Aorta (tissue), 5 donors: ENCODE measurements around the gene MVP. TPM values are rescaled to one million over a fixed set of nuclear protein-coding genes. Genes with fewer than 3 reads are reported as not detected.

ENCODE experiments used
- ATAC-seq: fragments of 200-7000 bp; cut with Tn5 transposase; one replicate; pipeline ENCODE4 v1.9.1; 2022; ENCODE audit warnings: moderate library complexity; ENCODE audit not compliant: low FRiP score
- DNase-seq, 2 donors: peaks; one replicate each; pipeline ENCODE4 v3.0.0-alpha.2; 2020
- H3K27ac ChIP-seq, 2 donors: one replicate each; pipeline ENCODE4 v1.5.1; 2013; ENCODE audit warnings: low read length in 2 of 2, mild to moderate bottlenecking in 2 of 2, moderate library complexity in 2 of 2, control low read depth in 1 of 2, inconsistent platforms in 1 of 2, low read depth in 1 of 2
- H3K27me3 ChIP-seq, 2 donors: one replicate each; pipeline ENCODE4 v1.6.1; 2013; ENCODE audit warnings: control low read depth in 1 of 2, low read length in 1 of 2, mild to moderate bottlenecking in 1 of 2, moderate library complexity in 1 of 2; ENCODE audit not compliant: insufficient read depth in 2 of 2, control insufficient read depth in 1 of 2
- H3K36me3 ChIP-seq, 2 donors: one replicate each; pipeline ENCODE4 v1.6.1; 2013; ENCODE audit warnings: control low read depth in 1 of 2, low read length in 1 of 2, mild to moderate bottlenecking in 1 of 2; ENCODE audit not compliant: insufficient read depth in 2 of 2, control insufficient read depth in 1 of 2
- H3K4me1 ChIP-seq, 2 donors: one replicate each; pipeline ENCODE4 v1.6.1; 2013; ENCODE audit warnings: low read length in 2 of 2, control low read depth in 1 of 2, mild to moderate bottlenecking in 1 of 2, moderate library complexity in 1 of 2; ENCODE audit not compliant: insufficient read depth in 2 of 2, control insufficient read depth in 1 of 2
- H3K4me3 ChIP-seq, 2 donors: one replicate each; pipeline ENCODE4 v1.5.1; 2013; ENCODE audit warnings: low read length in 2 of 2, control low read depth in 1 of 2, mild to moderate bottlenecking in 1 of 2
- H3K9me3 ChIP-seq: one replicate; pipeline ENCODE4 v1.6.1; 2013; ENCODE audit warnings: mild to moderate bottlenecking, low read length; ENCODE audit not compliant: control insufficient read depth
- WGBS, 2 donors: extraction: QIAGEN DNeasy Blood & Tissue Kit; methylation state at CpG; one replicate each; pipeline ENCODE4 v1.1.7; 2013; 5-methylcytosine and 5-hydroxymethylcytosine counted together
- intact Hi-C, 2 donors: fragments of 100-400 bp; cut with DNase I; formaldehyde crosslinking; loops; one replicate each; pipeline versions ENCODE4 v1.14.2 to v1.15.0; 2022
- polyA plus RNA-seq, 2 donors: library from polyadenylated mRNA; stranded (reverse); fragments of 200-250 nt; gene quantifications; one replicate each; pipeline ENCODE4 v1.2.3, GENCODE V29; 2013
- total RNA-seq, 2 donors: library from RNA; stranded (reverse); fragmentation: NEBNext Ultra II Directional; extraction: Animal tissue kit (Norgen Biotek cat#: 25700); gene quantifications; one replicate each; pipeline ENCODE4 v1.2.1, GENCODE V29; 2021
- donor health status: healthy with polysubstance abuse.
- donor health status: Bipolar disorder and iron deficiency.
- donor health status: DM: no; HTN: no; CAD: no.
- donor health status: DM: no; HTN: no; CAD: no.
- donor health status: DM: yes; HTN: yes; CAD: no.

MVP gene
- total and polyA plus RNA-seq, 4 donors, result 76.8 to 186 (median 161) TPM

GRCh38 chr16:29893553-29893952, 73.3 kb downstream of the MVP start:
- DNase-seq (no peak), ATAC-seq (no peak)
- H3K4me3 ChIP-seq, result no peak overlapping the region
- intact Hi-C loops, result no loop called here
- H3K27ac ChIP-seq, result no peak overlapping the region
- H3K27me3 ChIP-seq, result no peaks in the 10 kb centered on the region
- no peaks in the 10 kb centered on the region for H3K4me1 ChIP-seq
- H3K9me3 ChIP-seq, result no peaks in the 10 kb centered on the region
- 92% methylated on average over 3 of the region's 3 CpGs for WGBS, 2 donors
- no peaks in the 10 kb centered on the region for H3K36me3 ChIP-seq

- H3K9me3 ChIP-seq, result no peaks in the 10 kb centered on the region
- H3K4me1 ChIP-seq, result no peaks in the 10 kb centered on the region
- 71 to 76% methylated on average over 4 of the region's 4 CpGs for WGBS, 2 donors
- no peaks in the 10 kb centered on the region for H3K36me3 ChIP-seq
- no peak for DNase-seq
- no peak overlapping the region for H3K27ac ChIP-seq
- no peak for ATAC-seq
- no peak overlapping the region for H3K4me3 ChIP-seq
- intact Hi-C loops, result no loop called here
- no peaks in the 10 kb centered on the region for H3K27me3 ChIP-seq
Observed at GRCh38 chr16:29894352-29894751, 74.1 kb downstream of the MVP start.

- H3K9me3 ChIP-seq, result no peaks in the 10 kb centered on the region
- DNase-seq (no peak), ATAC-seq (no peak)
- no peaks in the 10 kb centered on the region for H3K4me1 ChIP-seq
- H3K36me3 ChIP-seq, result no peaks in the 10 kb centered on the region
- intact Hi-C loops, result no loop called here
- H3K4me3 ChIP-seq, result no peak overlapping the region
- H3K27ac ChIP-seq, result no peak overlapping the region
- 27 to 48% methylated on average over 14 to 15 of the region's 15 CpGs for WGBS, 2 donors
- H3K27me3 ChIP-seq, result no peaks in the 10 kb centered on the region
Observed at GRCh38 chr16:29896841-29897240, 76.6 kb downstream of the MVP start.

GRCh38 chr16:29897333-29897732, 77.1 kb downstream of the MVP start:
- WGBS, 2 donors, result 70 to 76% methylated on average over 4 of the region's 4 CpGs
- DNase-seq (no peak), ATAC-seq (no peak)
- no peaks in the 10 kb centered on the region for H3K4me1 ChIP-seq
- intact Hi-C loops, result no loop called here
- H3K27me3 ChIP-seq, result no peaks in the 10 kb centered on the region
- no peaks in the 10 kb centered on the region for H3K36me3 ChIP-seq
- no peak overlapping the region for H3K4me3 ChIP-seq
- no peak overlapping the region for H3K27ac ChIP-seq
- H3K9me3 ChIP-seq, result no peaks in the 10 kb centered on the region

Other genes starting within 250 kb of the MVP start
- gene SPN, start 157.2 kb upstream of the MVP start, total RNA-seq, result 1 to 10 TPM; 2.5 to 5.2 TPM
- under 1 TPM in 1 of 2 donors, not detected in 1; 0.88 TPM for gene SPN, start 157.2 kb upstream of the MVP start, polyA plus RNA-seq
- gene QPRT, start 141.3 kb upstream of the MVP start, total RNA-seq, result 1 to 10 TPM; 1.6 to 4.4 TPM
- 1 to 10 TPM in 1 of 2 donors, under 1 TPM in 1; 0.61 to 6.1 TPM for gene QPRT, start 141.3 kb upstream of the MVP start, polyA plus RNA-seq
- 1 to 10 TPM; 2.6 to 3.1 TPM for gene C16orf54, start 74.5 kb upstream of the MVP start, total RNA-seq
- 1 to 10 TPM in 1 of 2 donors, under 1 TPM in 1; 0.28 to 1.1 TPM for gene C16orf54, start 74.5 kb upstream of the MVP start, polyA plus RNA-seq
- under 1 TPM in 1 of 2 donors, not detected in 1; 0.12 TPM for gene ZG16, start 42.2 kb upstream of the MVP start, total RNA-seq
- gene ZG16, start 42.2 kb upstream of the MVP start, polyA plus RNA-seq, result 10 to 100 TPM in 1 of 2 donors, 1 to 10 TPM in 1; 4.3 to 23.9 TPM
- gene KIF22, start 29.7 kb upstream of the MVP start, total RNA-seq, result 10 to 100 TPM in 1 of 2 donors, 1 to 10 TPM in 1; 7.4 to 13.0 TPM
- 10 to 100 TPM; 10.6 to 41.4 TPM for gene KIF22, start 29.7 kb upstream of the MVP start, polyA plus RNA-seq
- 100 to 1,000 TPM; 109 to 127 TPM for gene MAZ, start 13.9 kb upstream of the MVP start, total RNA-seq
- 100 to 1,000 TPM; 112 to 121 TPM for gene MAZ, start 13.9 kb upstream of the MVP start, polyA plus RNA-seq
- 10 to 100 TPM; 10.9 to 30.6 TPM for gene PRRT2, start 8.3 kb upstream of the MVP start, total RNA-seq
- gene PRRT2, start 8.3 kb upstream of the MVP start, polyA plus RNA-seq, result 10 to 100 TPM in 1 of 2 donors, 1 to 10 TPM in 1; 5.3 to 36.6 TPM
- 10 to 100 TPM; 14.9 to 29.7 TPM for gene PAGR1, start 4.3 kb upstream of the MVP start, total RNA-seq
- gene PAGR1, start 4.3 kb upstream of the MVP start, polyA plus RNA-seq, result 10 to 100 TPM; 24.2 to 85.3 TPM
- gene CDIPT, start 42.8 kb downstream of the MVP start, total RNA-seq, result 10 to 100 TPM; 63.6 to 81.1 TPM
- gene CDIPT, start 42.8 kb downstream of the MVP start, polyA plus RNA-seq, result 10 to 100 TPM; 60.9 to 98.0 TPM
- 1 to 10 TPM in 1 of 2 donors, under 1 TPM in 1; 0.71 to 1.4 TPM for gene SEZ6L2, start 79.1 kb downstream of the MVP start, total RNA-seq
- under 1 TPM; 0.56 to 0.63 TPM for gene SEZ6L2, start 79.1 kb downstream of the MVP start, polyA plus RNA-seq
- under 1 TPM; 0.39 to 0.48 TPM for gene ASPHD1, start 80.0 kb downstream of the MVP start, total RNA-seq
- under 1 TPM in 1 of 2 donors, not detected in 1; 0.46 TPM for gene ASPHD1, start 80.0 kb downstream of the MVP start, polyA plus RNA-seq
- gene KCTD13, start 105.8 kb downstream of the MVP start, total RNA-seq, result 10 to 100 TPM; 25.0 to 31.4 TPM
- gene KCTD13, start 105.8 kb downstream of the MVP start, polyA plus RNA-seq, result 10 to 100 TPM in 1 of 2 donors, 1 to 10 TPM in 1; 5.3 to 20.8 TPM
- gene TMEM219, start 141.6 kb downstream of the MVP start, total RNA-seq, result 100 to 1,000 TPM in 1 of 2 donors, 10 to 100 TPM in 1; 88.0 to 115 TPM
- 100 to 1,000 TPM; 189 to 244 TPM for gene TMEM219, start 141.6 kb downstream of the MVP start, polyA plus RNA-seq
- gene TAOK2, start 153.4 kb downstream of the MVP start, total RNA-seq, result 10 to 100 TPM; 37.5 to 57.7 TPM
- gene TAOK2, start 153.4 kb downstream of the MVP start, polyA plus RNA-seq, result 10 to 100 TPM in 1 of 2 donors, 1 to 10 TPM in 1; 7.6 to 24.2 TPM
- 1 to 10 TPM; 7.9 to 8.8 TPM for gene HIRIP3, start 175.2 kb downstream of the MVP start, total RNA-seq
- gene HIRIP3, start 175.2 kb downstream of the MVP start, polyA plus RNA-seq, result 10 to 100 TPM; 13.3 to 23.6 TPM
- gene INO80E, start 175.8 kb downstream of the MVP start, total RNA-seq, result 10 to 100 TPM; 46.1 to 73.1 TPM
- 100 to 1,000 TPM in 1 of 2 donors, 10 to 100 TPM in 1; 51.0 to 108 TPM for gene INO80E, start 175.8 kb downstream of the MVP start, polyA plus RNA-seq
- 1 to 10 TPM in 1 of 2 donors, under 1 TPM in 1; 0.23 to 1.8 TPM for gene DOC2A, start 190.6 kb downstream of the MVP start, total RNA-seq
- under 1 TPM in 1 of 2 donors, not detected in 1; 0.08 TPM for gene DOC2A, start 190.6 kb downstream of the MVP start, polyA plus RNA-seq
- not detected for gene C16orf92, start 202.7 kb downstream of the MVP start, total RNA-seq
- gene C16orf92, start 202.7 kb downstream of the MVP start, polyA plus RNA-seq, result not detected
- gene TLCD3B, start 210.8 kb downstream of the MVP start, total RNA-seq, result not detected
- not detected for gene TLCD3B, start 210.8 kb downstream of the MVP start, polyA plus RNA-seq
- 100 to 1,000 TPM; 791 to 861 TPM for gene ALDOA, start 245.3 kb downstream of the MVP start, total RNA-seq
- 100 to 1,000 TPM; 494 to 621 TPM for gene ALDOA, start 245.3 kb downstream of the MVP start, polyA plus RNA-seq